NT2/D1 (cell line): ENCODE data around the gene MCM8.

Experiments used
- SUZ12 ChIP-seq: IDR thresholded peaks from 2 replicates; pipeline ENCODE4 v1.6.1; 2011; ENCODE audit not compliant: insufficient read length, insufficient read depth; ENCODE audit errors: extremely low read depth
- YY1 ChIP-seq: IDR thresholded peaks from 2 replicates; pipeline ENCODE4 v1.6.1; 2011; ENCODE audit not compliant: insufficient read length, insufficient read depth
- ZNF274 ChIP-seq: IDR thresholded peaks from 2 replicates; pipeline ENCODE4 v1.6.1; 2011; ENCODE audit warnings: mild to moderate bottlenecking, low read depth, low read length

- TF ChIP-seq YY1 (no peak), ZNF274 (no peak), SUZ12 (no peak)
These were observed 67.4 kb downstream of the MCM8 start for GRCh38 chr20:6017880-6018279.
